T follicular helper cell (primary cell): ENCODE data around the gene KLHDC8B.
"Not testable (repeated sequence)": the region's sequence is repeated elsewhere in the genome, so short reads cannot be mapped to it uniquely, and the experiment has no call there.

Experiments used
- DNase-seq: peaks from one replicate; pipeline ENCODE4 v3.0.0-alpha.2; 2020; ENCODE audit warnings: low read depth

KLHDC8B gene

DNA sequence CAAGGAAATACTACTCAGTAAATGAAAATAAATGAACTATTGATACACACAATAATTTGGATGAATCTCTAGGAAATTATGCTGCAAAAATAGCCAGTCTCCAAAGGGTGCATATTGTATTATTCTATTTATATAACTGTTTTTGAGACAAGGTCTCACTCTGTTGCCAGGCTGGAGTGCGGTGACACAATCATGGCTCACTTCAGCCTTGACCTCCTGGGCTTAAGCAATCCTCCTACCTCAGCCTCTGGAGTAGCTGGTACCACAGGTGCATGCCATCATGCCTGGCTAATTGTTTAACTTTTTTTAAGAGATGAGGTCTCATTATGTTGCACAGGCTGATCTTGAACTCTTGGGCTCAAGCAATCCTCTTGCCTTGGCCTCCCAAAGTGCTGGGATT is 12.5 kb downstream of the KLHDC8B start:
- DNase-seq, result no peak

- DNase-seq, result no peak
Measured at GRCh38 chr3:49191741-49192140, 20.3 kb downstream of the KLHDC8B start.

DNA sequence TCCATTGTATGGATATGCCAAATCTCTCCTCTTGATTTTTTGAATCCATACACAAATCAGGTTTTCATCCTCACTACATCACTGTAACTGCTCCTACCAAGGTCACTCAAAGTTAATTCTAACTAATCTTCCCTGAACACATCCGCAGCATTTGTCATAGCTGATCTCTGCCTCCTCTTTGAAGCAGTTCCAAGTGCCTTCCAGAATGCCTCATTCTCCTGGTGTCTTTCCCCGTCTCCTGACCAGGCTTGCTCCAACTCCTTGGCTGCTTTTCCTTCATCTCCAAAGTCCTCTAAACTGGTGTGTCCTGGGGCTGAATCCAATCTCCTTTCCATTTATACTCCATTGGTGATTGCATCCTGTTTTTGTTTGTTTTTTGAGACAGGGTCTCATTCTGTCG is 26.8 kb downstream of the KLHDC8B start:
- no peak for DNase-seq

GRCh38 chr3:49198611-49199230 is 27.3 kb downstream of the KLHDC8B start:
- DNase-seq, result no peak

- no peak for DNase-seq
Measured at GRCh38 chr3:49199239-49199899, 28.0 kb downstream of the KLHDC8B start.

GRCh38 chr3:49199900-49200281 is 28.5 kb downstream of the KLHDC8B start:
- no peak for DNase-seq

- no peak for DNase-seq
Measured at GRCh38 chr3:49213541-49213943, 42.1 kb downstream of the KLHDC8B start.

DNA sequence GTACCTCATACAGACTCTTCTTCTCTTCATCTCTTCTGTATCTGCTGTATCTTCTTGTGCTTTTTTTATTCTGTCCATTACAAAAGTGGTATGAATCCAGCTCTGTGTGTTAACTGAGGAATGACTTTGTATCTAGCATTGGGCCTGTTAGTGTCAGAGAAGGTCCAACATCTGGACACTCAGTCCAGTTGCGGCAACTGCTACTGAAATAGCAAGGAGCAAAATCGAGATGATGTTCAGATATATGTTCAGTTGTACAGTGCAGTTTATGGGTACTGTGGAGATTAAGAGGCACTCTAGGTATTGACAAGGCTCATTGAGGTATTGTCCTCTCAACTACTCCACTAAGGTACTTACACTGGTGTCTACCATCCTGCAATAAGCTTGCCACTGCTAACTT is 42.6 kb downstream of the KLHDC8B start:
- no peak for DNase-seq

- not testable (repeated sequence) for DNase-seq
Measured at GRCh38 chr3:49216687-49217086, 45.3 kb downstream of the KLHDC8B start.

DNA sequence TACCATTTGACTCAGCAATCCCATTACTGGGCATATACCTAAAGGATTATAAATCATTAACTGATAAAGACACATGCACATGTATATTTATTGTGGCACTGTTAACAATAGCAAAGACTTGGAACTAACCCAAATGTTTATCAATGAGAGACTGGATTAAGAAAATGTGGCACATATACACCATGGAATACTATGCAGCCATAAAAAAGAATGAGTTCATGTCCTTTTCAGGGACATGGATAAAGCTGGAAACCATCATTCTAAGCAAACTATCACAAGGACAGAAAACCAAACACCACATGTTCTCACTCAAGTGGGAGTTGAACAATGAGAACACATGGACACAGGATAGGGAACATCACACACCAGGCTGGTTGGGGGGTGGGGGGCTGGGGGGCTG is 45.7 kb downstream of the KLHDC8B start:
- DNase-seq, result not testable (repeated sequence)

- DNase-seq, result no peak
Measured at GRCh38 chr3:49217688-49218470, 46.5 kb downstream of the KLHDC8B start.

DNA sequence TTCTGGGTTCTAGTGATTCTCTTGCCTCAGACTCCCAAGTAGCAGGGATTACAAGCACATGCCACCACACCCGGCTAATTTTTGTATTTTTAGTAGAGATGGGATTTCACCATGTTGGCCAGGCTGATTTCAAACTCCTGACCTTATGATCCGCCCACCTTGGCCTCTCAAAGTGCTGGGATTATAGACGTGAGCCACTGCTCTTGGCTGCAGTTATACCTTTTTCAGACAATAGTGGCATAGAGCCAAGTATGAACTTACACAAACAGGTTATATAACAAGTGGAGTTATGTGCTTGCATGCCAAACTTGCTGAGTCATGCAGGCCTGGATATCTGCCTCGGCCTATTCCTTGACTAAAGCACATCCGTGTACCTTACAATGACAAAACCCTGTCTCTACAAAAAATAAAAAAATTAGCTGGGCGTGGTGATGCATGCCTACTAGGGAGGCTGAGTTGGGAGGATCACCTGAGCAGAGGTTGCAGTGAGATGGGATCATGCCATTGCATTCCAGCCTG is 47.1 kb downstream of the KLHDC8B start:
- DNase-seq, result not testable (repeated sequence)

- no peak for DNase-seq
Measured at GRCh38 chr3:49219132-49219531, 47.7 kb downstream of the KLHDC8B start.

GRCh38 chr3:49220985-49221563 is 49.7 kb downstream of the KLHDC8B start:
- DNase-seq, result not testable (repeated sequence)

GRCh38 chr3:49222002-49222401 is 50.6 kb downstream of the KLHDC8B start:
- no peak for DNase-seq
